ENCODE data around the gene RAP1A.

- TF ChIP-seq POLR2AphosphoS5 (IDR thresholded peaks at IDR 0.05; ENCODE audit: borderline replicate concordance, low read depth, low read length) (no peak), EZH2 (IDR thresholded peaks at IDR 0.05) (no peak)
Observed at GRCh38 chr1:111699268-111699667, 79.7 kb downstream of the RAP1A start.
